Activated naive CD4-positive, alpha-beta T cell treated with anti-CD3 and anti-CD28 coated beads, Interleukin-2, amount 50 U/mL, for 24 hours (primary cell): ENCODE data around the gene NRDE2.

Experiments
- H3K27ac Mint-ChIP-seq: one replicate; pipeline ENCODE4 v1.8.0; 2021; ENCODE audit warnings: mild to moderate bottlenecking, mixed read lengths
- H3K27me3 Mint-ChIP-seq: one replicate; pipeline ENCODE4 v1.8.0; 2021; ENCODE audit warnings: mixed read lengths
- H3K36me3 Mint-ChIP-seq: one replicate; pipeline ENCODE4 v1.8.0; 2021; ENCODE audit warnings: mixed read lengths
- H3K4me1 Mint-ChIP-seq: one replicate; pipeline ENCODE4 v1.8.0; 2021; ENCODE audit warnings: mixed read lengths
- H3K4me3 Mint-ChIP-seq: one replicate; pipeline ENCODE4 v1.8.0; 2021; ENCODE audit warnings: mild to moderate bottlenecking, mixed read lengths
- H3K9me3 Mint-ChIP-seq: one replicate; pipeline ENCODE4 v1.8.0; 2021; ENCODE audit warnings: mixed read lengths

Gene NRDE2

DNA sequence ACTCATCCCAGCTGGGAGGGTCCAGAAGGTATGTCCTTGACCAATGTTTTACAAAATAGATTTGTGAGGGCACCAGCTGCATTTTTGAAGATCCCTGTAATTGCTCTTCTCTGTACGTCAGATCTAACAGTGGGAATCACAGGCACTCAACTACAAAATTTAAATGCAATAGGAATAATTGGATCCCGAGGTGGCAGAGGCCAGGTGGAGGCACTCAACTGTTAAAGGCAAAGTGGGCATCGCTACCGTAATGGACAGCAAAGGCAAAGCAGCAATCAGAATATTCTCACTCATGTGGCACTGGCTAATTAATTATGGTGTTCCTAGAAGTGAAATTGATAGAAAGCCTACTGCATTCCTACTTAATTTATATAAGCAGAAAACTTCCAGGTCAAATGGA, 103.3 kb downstream of the NRDE2 start:
- Mint-ChIP-seq H3K27ac (no peak overlapping the region), H3K4me1 (no peaks in the 10 kb centered on the region), H3K36me3 (no peaks in the 10 kb centered on the region), H3K4me3 (no peak overlapping the region), H3K27me3 (peaks cover 7% of the 10 kb centered on the region), H3K9me3 (peaks cover 10% of the 10 kb centered on the region)
